H9 (cell line): ENCODE results near the gene LIAS. TPM values are rescaled to one million over a fixed set of nuclear protein-coding genes. Genes with fewer than 3 reads are reported as not detected.

Experiments
- DNase-seq: peaks from one replicate; pipeline ENCODE4 v3.0.0-alpha.2; 2017
- H2AFZ ChIP-seq: one replicate; pipeline ENCODE4 v1.6.1; 2013; ENCODE audit warnings: mild to moderate bottlenecking, low read length, control low read depth, moderate library complexity
- H2AK5ac ChIP-seq: 2 replicates; pipeline ENCODE4 v1.6.1; 2013; ENCODE audit warnings: low read length, control low read depth, mixed read lengths; ENCODE audit not compliant: insufficient read length
- H2BK120ac ChIP-seq: one replicate; pipeline ENCODE4 v1.6.1; 2013; ENCODE audit warnings: low read depth, mild to moderate bottlenecking, low read length, control low read depth, inconsistent platforms; ENCODE audit not compliant: poor library complexity, severe bottlenecking
- H2BK12ac ChIP-seq: 2 replicates; pipeline ENCODE4 v1.6.1; 2013; ENCODE audit warnings: low read length, control low read depth, mixed read lengths, low read depth; ENCODE audit not compliant: insufficient read length
- H2BK15ac ChIP-seq: 2 replicates; pipeline ENCODE4 v1.6.1; 2013; ENCODE audit warnings: low read depth, low read length, control low read depth
- H2BK20ac ChIP-seq: one replicate; pipeline ENCODE4 v1.6.1; 2013; ENCODE audit warnings: low read depth, mild to moderate bottlenecking, low read length, control low read depth, inconsistent platforms; ENCODE audit not compliant: poor library complexity, severe bottlenecking
- H2BK5ac ChIP-seq: 2 replicates; pipeline ENCODE4 v1.6.1; 2013; ENCODE audit warnings: low read length, control low read depth, mixed read lengths; ENCODE audit not compliant: insufficient read length
- H3K14ac ChIP-seq: 2 replicates; pipeline ENCODE4 v1.6.1; 2013; ENCODE audit warnings: low read length, control low read depth; ENCODE audit not compliant: insufficient read depth
- H3K18ac ChIP-seq: 2 replicates; pipeline ENCODE4 v1.6.1; 2013; ENCODE audit warnings: low read depth, mild to moderate bottlenecking, mixed read lengths, low read length, control low read depth; ENCODE audit not compliant: insufficient read length
- H3K23ac ChIP-seq: 2 replicates; pipeline ENCODE4 v1.6.1; 2013; ENCODE audit warnings: low read length, control low read depth, mixed read lengths, low read depth; ENCODE audit not compliant: insufficient read length
- H3K23me2 ChIP-seq: 2 replicates; pipeline ENCODE4 v1.6.1; 2013; ENCODE audit warnings: low read depth, mild to moderate bottlenecking, mixed read lengths, low read length, control low read depth; ENCODE audit not compliant: insufficient read length, poor library complexity, severe bottlenecking
- H3K27ac ChIP-seq: 2 replicates; pipeline ENCODE4 v1.5.1; 2013; ENCODE audit warnings: low read length, control low read depth, mixed read lengths, low read depth; ENCODE audit not compliant: insufficient read length
- H3K27me3 ChIP-seq: 2 replicates; pipeline ENCODE4 v1.6.1; 2013; ENCODE audit warnings: low read length, control low read depth, inconsistent platforms; ENCODE audit not compliant: insufficient read depth
- H3K4ac ChIP-seq: 2 replicates; pipeline ENCODE4 v1.6.1; 2013; ENCODE audit warnings: low read depth, mild to moderate bottlenecking, control low read depth, inconsistent platforms, low read length, moderate library complexity
- H3K4me1 ChIP-seq: 2 replicates; pipeline ENCODE4 v1.6.1; 2013; ENCODE audit warnings: low read length, control low read depth, inconsistent platforms; ENCODE audit not compliant: insufficient read depth
- H3K4me2 ChIP-seq: 2 replicates; pipeline ENCODE4 v1.6.1; 2013; ENCODE audit warnings: low read length, control low read depth, mixed read lengths; ENCODE audit not compliant: insufficient read length, insufficient read depth
- H3K56ac ChIP-seq: 2 replicates; pipeline ENCODE4 v1.6.1; 2013; ENCODE audit warnings: low read depth, mild to moderate bottlenecking, mixed read lengths, low read length, control low read depth; ENCODE audit not compliant: insufficient read length
- H3K79me1 ChIP-seq: 2 replicates; pipeline ENCODE4 v1.6.1; 2013; ENCODE audit warnings: low read depth, mild to moderate bottlenecking, moderate library complexity, low read length, control low read depth, inconsistent platforms; ENCODE audit not compliant: insufficient read depth, poor library complexity, severe bottlenecking
- H3K79me2 ChIP-seq: 2 replicates; pipeline ENCODE4 v1.6.1; 2013; ENCODE audit warnings: low read length, control low read depth, inconsistent platforms; ENCODE audit not compliant: insufficient read depth
- H3K9ac ChIP-seq: 2 replicates; pipeline ENCODE4 v1.6.1; 2013; ENCODE audit warnings: low read length, control low read depth, mixed read lengths; ENCODE audit not compliant: insufficient read length; ENCODE audit errors: extremely low read depth
- H3K9me3 ChIP-seq: one replicate; pipeline ENCODE4 v1.6.1; 2013; ENCODE audit warnings: low read depth, low read length, inconsistent platforms; ENCODE audit not compliant: control insufficient read depth
- H3T11ph ChIP-seq: one replicate; pipeline ENCODE4 v1.6.1; 2013; ENCODE audit warnings: mild to moderate bottlenecking, low read length, control low read depth, inconsistent platforms
- H4K20me1 ChIP-seq: one replicate; pipeline ENCODE4 v1.6.1; 2013; ENCODE audit not compliant: control insufficient read depth, insufficient read length, insufficient read depth
- H4K5ac ChIP-seq: 2 replicates; pipeline ENCODE4 v1.6.1; 2013; ENCODE audit warnings: low read depth, mild to moderate bottlenecking, mixed read lengths, low read length, control low read depth; ENCODE audit not compliant: insufficient read length
- H4K8ac ChIP-seq: replicated peaks from 2 replicates; pipeline ENCODE4 v1.6.1; 2013; ENCODE audit warnings: low read length, control low read depth, mixed read lengths, low read depth; ENCODE audit not compliant: insufficient read length
- H4K91ac ChIP-seq: 2 replicates; pipeline ENCODE4 v1.6.1; 2013; ENCODE audit warnings: low read depth, mild to moderate bottlenecking, moderate library complexity, mixed read lengths, low read length, control low read depth; ENCODE audit not compliant: insufficient read length
- H3K27ac Mint-ChIP-seq, 3 experiments: 2 replicates in 2 of 3; 3 replicates in 1 of 3; pipeline ENCODE4 v1.8.0; 2020 to 2021; ENCODE audit warnings: mixed read lengths in 3 of 3, mild to moderate bottlenecking in 1 of 3, moderate library complexity in 1 of 3
- H3K27me3 Mint-ChIP-seq: 2 replicates; pipeline ENCODE4 v1.8.0; 2021; ENCODE audit warnings: low read depth, mild to moderate bottlenecking, moderate library complexity, mixed read lengths
- H3K36me3 Mint-ChIP-seq, 3 experiments: 2 replicates in 2 of 3; 3 replicates in 1 of 3; pipeline ENCODE4 v1.8.0; 2020 to 2021; ENCODE audit warnings: low read depth in 3 of 3, mixed read lengths in 3 of 3; ENCODE audit not compliant: insufficient read depth in 1 of 3
- H3K4me1 Mint-ChIP-seq, 2 experiments: 2 replicates each; pipeline ENCODE4 v1.8.0; 2020; ENCODE audit warnings: mixed read lengths in 2 of 2
- H3K4me3 Mint-ChIP-seq, 2 experiments: 2 replicates in 1 of 2; 3 replicates in 1 of 2; pipeline ENCODE4 v1.8.0; 2020 to 2021; ENCODE audit warnings: mild to moderate bottlenecking in 2 of 2, mixed read lengths in 2 of 2, moderate library complexity in 1 of 2
- H3K9me3 Mint-ChIP-seq, 2 experiments: 2 replicates in 1 of 2; 3 replicates in 1 of 2; pipeline ENCODE4 v1.8.0; 2020; ENCODE audit warnings: mild to moderate bottlenecking in 2 of 2, mixed read lengths in 2 of 2, moderate library complexity in 1 of 2
- CTCF ChIP-seq: fragments of 200-600 bp; sonication (generic); conservative IDR thresholded peaks from 3 replicates; pipeline ENCODE4 v1.8.0; 2021; ENCODE audit warnings: antibody characterized with exemption, mild to moderate bottlenecking
- WGBS: extraction: QIAGEN DNeasy Blood & Tissue Kit; methylation state at CpG from one replicate; pipeline ENCODE4 v1.1.7; 2013; ENCODE audit warnings: missing lambda C conversion rate, low lambda C conversion rate, mixed read lengths; ENCODE audit not compliant: insufficient read length; ENCODE audit errors: extremely low coverage; 5-methylcytosine and 5-hydroxymethylcytosine counted together
- total RNA-seq: library from RNA; stranded (reverse); gene quantifications from 2 replicates; pipeline ENCODE4 v1.2.1, GENCODE V29; 2021

The LIAS gene
- total RNA-seq, 1 experiment from 2014 or later, result 18.5 TPM

- H4K8ac ChIP-seq, result no peak overlapping the region
- H2AK5ac ChIP-seq, result no peak overlapping the region
- H3K9ac ChIP-seq, result no peak overlapping the region
- Mint-ChIP-seq H3K27ac (no peak overlapping the region), H3K36me3 (peaks cover 0 to 7% (median 0%) of the 10 kb centered on the region in 3 experiments; a peak in 3 of 7 replicates), H3K27me3 (no peaks in the 10 kb centered on the region), H3K4me1 (no peaks in the 10 kb centered on the region), H3K4me3 (no peak overlapping the region), H3K9me3 (peaks cover 7 to 8% of the 10 kb centered on the region in 2 experiments)
- no peaks in the 10 kb centered on the region for H3K9me3 ChIP-seq
- no CpG with 5 or more reads among the region's 6 CpGs for WGBS
- H3K23me2 ChIP-seq, result no peaks in the 10 kb centered on the region
- no peak overlapping the region for H3T11ph ChIP-seq
- H3K4me1 ChIP-seq, result no peaks in the 10 kb centered on the region
- H2BK5ac ChIP-seq, result no peak overlapping the region
- no peak overlapping the region for H3K4me2 ChIP-seq
- no peaks in the 10 kb centered on the region for H3K27me3 ChIP-seq
- TF ChIP-seq CTCF, result no peak
- H2AFZ ChIP-seq, result no peak overlapping the region
- H3K14ac ChIP-seq, result no peak overlapping the region
- H2BK12ac ChIP-seq, result no peak overlapping the region
- no peak overlapping the region for H2BK15ac ChIP-seq
- H4K5ac ChIP-seq, result no peak overlapping the region
- no peak overlapping the region for H3K18ac ChIP-seq
- H3K27ac ChIP-seq, result no peak overlapping the region
- no peak overlapping the region for H3K56ac ChIP-seq
- no peak overlapping the region for H2BK20ac ChIP-seq
- H3K4ac ChIP-seq, result no peak overlapping the region
- H4K20me1 ChIP-seq, result no peaks in the 10 kb centered on the region
- no peaks in the 10 kb centered on the region for H3K79me2 ChIP-seq
- no peaks in the 10 kb centered on the region for H3K79me1 ChIP-seq
- no peak overlapping the region for H4K91ac ChIP-seq
- DNase-seq, result no peak
- no peak overlapping the region for H2BK120ac ChIP-seq
- no peak overlapping the region for H3K23ac ChIP-seq
These were observed 25.9 kb downstream of the LIAS start for GRCh38 chr4:39484582-39485272.
